GM18508 (cell line): ENCODE results near the gene CAV3.

Experiments used
- ATAC-seq: cut with Tn5 transposase; IDR thresholded peaks from one replicate; pipeline ENCODE4 v1.9.1; 2021; ENCODE audit warnings: moderate number of reproducible peaks; ENCODE audit not compliant: insufficient read depth, unreplicated experiment

Gene CAV3

DNA sequence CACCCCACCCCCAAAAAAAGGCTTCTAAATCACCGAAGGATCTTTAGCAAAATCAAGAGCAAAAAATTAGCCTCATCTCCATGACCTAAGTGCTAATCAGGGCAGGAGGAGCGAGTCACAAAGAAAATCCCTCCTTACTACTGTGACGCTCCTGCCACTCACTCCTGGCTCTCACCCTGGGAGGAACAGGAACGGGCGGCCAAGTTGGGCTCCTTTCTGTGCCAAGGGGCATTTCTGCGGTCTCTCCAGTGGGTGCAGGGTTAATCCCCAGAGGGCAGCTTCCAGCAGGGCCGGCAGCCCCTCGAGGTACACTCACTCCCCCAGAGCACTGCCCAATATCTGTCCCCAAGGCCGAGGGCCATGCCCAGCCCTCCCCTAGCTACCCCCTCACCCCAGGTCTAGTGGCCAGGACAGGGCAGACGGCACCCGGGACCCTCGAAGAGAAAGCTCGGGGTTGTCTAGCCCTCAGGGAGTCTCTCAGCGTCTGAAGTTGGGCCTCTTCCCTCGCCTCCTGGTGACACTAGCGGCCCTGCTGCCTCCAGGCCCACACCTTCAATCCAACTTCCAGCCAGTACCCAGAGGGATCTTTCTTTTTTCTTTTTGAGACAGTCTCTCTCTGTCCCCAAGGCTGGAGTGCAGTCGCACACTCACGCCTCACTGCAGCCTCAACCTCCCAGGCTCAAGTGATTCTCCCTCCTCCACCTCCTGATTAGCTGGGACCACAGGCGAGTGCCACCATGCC lies 706 bp downstream of the CAV3 start:
- ATAC-seq, result no peak

DNA sequence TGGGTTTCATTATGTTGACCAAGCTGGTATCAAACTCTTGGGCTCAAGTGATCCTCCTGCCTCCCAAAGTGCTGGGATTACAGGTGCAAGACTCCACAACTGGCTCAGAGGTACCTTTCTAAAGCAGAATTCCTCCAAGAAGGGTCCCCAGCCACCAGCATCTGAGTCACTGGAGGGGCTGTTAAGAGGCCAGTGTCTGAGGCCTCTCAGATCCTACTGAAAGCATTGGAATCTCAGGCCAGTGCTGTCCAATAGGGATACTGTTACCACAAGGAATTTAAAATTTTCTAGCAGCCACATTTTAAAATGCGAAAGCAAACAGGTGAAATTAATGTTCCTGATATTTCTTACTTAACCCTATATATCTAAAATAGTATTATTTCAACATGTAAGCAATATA lies 1.3 kb downstream of the CAV3 start:
- no peak for ATAC-seq

DNA sequence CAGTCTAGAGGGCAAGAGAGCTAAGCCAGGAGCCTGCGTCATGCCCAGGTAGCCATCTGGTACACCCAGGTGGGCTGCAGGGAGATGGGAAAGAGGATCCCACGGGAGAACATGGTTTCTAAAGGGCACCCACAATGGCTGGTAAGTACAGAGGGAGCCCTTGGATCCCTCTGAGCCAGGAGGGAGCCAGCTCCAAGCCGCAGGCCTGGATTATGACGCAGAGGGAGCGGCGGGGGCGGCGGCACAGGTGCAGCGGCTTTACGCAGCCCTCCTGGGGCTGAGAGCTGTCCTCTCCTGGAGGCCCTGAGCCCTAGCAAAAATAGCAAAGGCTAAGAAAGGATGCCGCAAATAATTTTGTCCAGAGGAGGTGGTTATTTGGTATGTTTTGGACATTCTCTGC lies 2.8 kb downstream of the CAV3 start:
- ATAC-seq, result no peak

GRCh38 chr3:8737301-8737700 lies 3.7 kb downstream of the CAV3 start:
- ATAC-seq, result no peak

DNA sequence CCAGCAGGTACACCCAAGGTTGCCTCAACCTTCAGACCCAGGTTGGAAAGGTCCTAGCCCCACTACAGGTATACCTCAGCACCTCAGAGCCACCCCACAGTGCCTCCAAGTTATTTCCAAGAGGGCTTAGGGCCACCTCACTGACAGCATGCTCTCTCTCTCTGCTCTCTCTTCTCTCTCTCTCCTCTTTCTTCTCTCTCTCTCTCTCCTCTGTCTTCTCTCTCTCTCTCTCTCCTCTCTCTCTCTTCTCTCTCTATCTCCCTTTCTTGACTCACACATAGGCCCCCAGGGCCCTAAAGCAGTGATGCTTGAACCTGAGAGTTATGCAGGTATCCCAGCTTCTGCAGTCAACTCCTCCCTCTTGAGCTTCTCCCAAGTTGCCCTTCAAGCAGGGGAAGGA lies 4.2 kb downstream of the CAV3 start:
- ATAC-seq, result no peak

DNA sequence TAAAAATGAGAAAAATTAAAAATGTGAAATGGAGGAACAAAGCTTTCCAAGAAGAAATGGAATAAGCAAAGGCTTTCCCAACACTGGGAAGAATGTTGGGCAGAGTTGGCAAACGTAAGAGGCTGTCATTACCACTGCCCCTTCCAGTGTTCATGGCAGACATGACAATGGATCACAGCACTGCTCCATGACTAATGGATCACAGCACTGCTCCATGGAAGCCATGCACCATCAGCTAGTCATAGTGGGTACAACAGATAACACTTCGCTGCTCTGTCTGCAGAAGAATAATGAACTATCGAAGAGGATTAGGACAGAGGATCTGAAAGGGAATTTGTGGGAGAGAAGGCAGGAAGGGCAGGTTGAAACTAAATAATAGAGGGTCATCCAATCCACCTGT lies 5.0 kb downstream of the CAV3 start:
- ATAC-seq, result no peak

DNA sequence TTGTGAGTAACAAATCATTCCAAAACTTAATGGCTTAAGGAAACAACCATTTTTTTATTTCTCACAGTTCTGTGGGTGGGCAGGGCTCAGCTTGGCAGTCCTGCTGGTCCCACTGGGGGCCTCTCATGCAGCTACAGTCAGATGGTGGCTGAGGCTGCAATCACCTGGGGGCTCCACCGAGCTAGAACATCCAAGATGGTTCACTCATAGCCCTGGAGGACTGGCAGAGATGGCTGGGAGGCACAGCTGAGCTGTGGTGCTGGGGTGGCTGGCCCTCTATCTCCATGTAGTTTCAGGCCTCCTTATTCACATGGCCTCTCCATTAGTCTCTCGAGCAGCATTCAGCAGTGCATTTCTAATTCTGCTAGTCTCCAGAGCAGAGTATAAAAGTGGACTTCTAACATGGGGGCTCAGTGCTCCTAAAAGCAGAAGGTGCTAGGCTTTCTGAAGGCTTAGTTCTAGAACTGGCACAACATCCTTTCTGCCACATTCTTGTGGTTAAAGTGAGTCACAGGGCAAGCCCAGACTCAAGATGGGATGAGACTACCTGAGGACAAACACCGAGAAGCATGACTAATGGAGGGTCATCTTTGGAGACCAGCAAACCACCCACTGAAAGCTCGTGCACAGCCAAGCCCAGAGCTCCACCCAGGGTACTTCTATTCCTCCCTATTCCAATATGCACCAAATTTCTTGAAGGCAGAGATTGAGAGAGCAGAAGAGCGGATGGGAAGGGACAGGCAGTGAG lies 6.3 kb downstream of the CAV3 start:
- no peak for ATAC-seq

DNA sequence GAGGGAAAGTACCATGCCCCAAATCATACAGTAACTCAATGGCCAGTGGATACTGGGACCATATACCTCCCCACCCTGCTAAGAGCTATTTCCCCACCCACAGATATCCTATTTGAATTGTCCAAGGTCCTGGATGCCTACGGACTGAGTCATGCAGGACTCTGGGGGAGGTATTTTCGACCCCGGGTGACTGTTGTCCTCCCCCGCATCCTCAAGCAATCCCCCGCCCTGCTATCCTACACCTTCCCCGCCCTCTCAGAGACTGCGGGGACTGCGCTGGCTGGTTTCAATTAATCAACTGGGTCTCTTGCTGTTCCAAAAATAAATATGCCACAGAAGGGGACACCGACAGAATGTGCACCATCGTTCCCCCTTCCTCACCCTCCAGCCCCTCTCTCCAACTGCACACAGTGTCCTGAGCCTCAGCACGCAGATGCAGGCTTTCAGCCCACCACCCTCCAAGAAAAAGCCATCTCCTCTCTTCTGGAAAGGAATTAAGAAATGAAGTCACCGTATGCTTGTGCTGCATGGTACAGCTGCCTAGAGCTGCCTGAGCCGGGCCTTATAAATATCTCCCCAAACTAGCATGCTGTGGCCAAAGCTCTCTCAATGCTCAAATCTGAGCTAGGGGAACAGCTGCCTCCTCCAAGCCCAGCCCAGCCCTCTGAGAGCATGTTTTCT lies 8.1 kb downstream of the CAV3 start:
- ATAC-seq, result no peak

- ATAC-seq, result no peak
Measured at GRCh38 chr3:8743021-8743601, 9.5 kb downstream of the CAV3 start.

DNA sequence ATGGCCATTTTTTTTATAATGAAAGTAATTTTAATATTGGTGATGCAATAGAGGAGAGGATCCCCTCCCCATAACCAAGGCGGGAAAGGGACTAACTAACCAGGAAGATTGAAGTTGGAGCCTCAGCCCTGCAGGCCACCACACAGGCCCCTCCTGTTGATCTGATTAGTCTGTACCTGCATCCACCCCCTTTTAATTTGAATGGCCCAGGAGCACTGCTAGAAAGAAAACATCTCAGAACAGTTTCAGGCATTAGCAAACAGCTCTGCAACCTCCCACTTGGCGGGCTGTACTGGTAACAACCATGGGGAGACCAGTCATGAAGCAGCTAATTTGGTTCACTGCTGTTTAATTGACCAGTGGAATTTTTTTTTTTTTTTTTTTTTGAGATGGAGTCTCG lies 10.3 kb downstream of the CAV3 start:
- no peak for ATAC-seq

DNA sequence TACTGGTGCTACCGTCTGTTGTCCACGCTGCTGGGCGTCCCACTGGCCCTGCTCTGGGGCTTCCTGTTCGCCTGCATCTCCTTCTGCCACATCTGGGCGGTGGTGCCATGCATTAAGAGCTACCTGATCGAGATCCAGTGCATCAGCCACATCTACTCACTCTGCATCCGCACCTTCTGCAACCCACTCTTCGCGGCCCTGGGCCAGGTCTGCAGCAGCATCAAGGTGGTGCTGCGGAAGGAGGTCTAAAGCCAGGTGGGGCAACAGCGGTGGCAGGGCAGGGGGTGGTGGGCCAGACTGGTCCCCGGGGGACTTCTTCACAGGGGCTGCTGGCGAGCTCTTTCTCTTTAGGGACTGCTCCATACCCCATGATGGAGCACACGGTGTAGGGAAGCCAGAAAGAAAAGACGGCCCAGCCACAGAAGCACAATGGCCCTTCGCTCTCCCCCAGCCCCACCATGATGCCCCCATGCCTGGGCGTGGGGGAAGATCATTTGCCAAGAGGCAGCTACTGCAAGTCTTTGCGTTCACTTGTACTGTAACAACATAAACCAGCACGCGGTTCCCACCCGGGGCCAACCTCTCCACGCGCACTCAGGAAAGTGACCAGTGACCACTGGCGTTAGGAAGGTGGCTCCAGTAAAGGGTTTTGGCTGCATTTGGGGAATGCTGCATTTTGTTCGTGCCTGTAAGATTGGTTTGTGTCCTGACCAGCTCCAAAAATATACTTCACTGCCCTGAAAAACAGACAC lies 12.2 kb downstream of the CAV3 start:
- ATAC-seq, result no peak

DNA sequence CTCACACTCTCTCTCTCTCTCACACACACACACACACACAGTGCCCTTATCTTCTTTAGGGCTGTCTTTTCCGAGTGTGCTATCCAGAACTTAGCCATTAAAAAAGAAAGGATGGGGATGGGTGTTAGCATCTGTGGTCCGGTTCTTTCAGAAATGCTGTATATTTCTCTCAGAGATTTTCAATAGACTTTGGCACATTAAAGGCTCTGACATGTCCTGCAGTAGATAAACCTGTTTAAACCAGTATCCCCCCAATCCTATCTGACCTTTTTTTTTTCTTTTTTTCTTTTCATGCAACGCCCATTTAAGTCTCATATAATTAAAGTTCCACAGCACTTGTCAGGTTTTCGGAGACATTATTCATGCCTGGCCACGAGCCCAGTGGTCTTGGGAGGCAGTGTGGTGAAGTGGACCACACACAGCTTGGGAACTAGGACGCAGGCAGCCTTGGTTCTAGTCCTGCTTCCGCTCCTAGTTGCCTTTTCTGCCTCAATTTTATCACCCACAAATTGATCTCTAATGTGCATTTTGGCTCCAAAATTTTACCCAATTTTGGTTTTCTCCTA lies 13.3 kb downstream of the CAV3 start:
- ATAC-seq, result no peak

GRCh38 chr3:8749316-8749715 lies 15.7 kb downstream of the CAV3 start:
- no peak for ATAC-seq

DNA sequence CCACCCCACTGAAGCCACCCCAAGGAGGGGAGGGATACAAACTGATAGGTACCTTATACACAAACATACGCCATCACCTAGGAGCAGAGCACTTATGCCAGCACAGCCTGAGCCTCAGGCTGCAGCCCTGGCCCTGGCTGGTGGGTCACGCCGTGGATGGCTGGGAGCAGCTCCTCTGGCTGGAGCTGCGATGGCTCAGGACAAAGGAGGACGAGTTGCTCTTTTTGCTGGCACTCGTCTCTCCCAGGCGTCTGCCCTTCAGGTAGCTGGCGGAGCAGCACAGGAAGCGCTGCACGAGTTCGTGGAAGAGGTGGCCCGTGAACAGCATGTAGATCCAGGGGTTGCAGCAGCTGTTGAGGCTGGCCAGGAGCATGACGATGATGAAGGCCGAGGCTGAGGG lies 19.2 kb downstream of the CAV3 start:
- no peak for ATAC-seq

DNA sequence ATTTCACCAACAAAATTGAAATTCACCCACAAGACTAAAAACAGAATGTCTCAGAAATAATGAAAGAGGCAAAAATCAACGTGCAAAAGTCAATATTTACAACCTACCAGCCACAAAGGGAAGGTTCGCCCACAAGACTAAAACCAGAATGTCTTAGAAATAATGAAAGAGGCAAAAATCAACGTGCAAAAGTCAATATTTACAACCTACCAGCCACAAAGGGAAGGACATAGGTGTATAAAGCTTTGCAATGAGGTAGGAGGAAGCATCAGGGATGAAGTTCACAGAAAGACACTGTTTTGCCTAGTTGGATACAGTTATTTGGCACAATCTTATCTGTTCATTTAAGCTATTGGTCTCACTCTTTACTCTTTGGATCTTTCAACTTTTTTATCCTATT lies 21.5 kb downstream of the CAV3 start:
- no peak for ATAC-seq

GRCh38 chr3:8755564-8756237 lies 22.1 kb downstream of the CAV3 start:
- no peak for ATAC-seq

DNA sequence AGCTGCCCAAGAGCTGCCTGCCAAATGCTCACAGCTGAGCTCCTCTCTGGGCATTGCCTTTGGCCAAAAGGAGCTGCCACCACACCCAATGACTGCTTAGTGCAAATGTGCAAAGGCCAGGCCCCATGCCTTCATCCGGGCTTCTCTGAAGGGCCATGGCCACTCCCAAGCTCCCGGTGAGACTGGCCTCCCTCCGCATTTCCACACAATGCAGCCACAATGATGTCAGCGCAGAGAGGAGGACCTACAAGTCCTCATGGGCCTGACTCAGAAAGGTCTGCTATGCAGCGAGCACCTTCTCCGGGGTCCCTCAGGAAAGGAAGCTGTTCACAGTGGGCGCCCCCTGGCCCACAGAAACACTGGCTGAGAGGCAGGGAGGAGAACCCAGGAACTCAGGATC lies 23.1 kb downstream of the CAV3 start:
- ATAC-seq, result no peak

DNA sequence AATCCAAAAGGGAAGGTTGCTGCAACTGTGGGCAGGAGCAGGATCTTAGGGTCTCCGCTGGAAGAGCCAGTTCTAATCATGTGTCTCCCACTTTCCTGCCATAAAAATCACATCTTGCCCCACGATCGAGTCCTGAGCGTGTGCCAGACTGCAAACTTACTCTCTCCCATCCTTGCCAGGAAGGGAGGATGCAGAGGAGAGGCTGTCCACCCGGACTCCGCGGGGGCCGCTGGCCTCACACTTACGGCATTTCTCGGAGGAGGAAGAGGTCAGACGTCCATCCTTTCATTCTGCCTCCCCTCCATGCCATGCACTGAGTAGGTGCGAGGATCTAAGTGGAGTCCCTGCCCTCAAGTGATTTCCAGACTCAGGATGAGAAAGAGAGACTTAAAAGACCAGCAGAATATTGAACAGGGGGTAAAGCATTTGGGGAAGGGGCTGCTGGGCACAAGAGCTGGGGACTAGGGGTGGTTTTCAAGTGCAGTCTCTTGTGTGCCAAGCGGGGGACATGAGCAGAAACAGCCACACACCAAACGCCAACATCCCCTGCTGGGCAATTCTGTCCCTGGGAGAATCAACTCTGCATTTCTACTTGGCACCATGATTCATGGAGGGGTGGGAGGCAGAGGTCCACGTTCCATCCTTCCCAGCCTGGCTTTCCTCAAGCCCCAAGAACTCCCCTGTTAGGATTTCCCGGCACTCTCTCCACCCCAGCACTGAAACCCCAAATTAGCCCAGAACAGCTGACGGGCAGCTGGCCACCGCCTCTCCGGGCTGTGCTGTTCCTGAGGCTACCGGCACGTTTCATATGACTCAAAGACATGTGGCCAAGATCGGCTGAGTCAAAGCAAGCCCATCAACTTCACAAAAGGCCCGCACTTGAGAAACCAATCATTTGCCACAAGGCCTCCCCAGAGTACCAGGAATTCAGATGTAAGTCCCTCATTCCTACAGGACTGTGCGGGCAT lies 24.2 kb downstream of the CAV3 start:
- ATAC-seq, result no peak
